HepG2 (cell line): ENCODE data around the gene B3GNT8. TPM values are rescaled to one million over a fixed set of nuclear protein-coding genes. Genes with fewer than 3 reads are reported as not detected.

Experiments
- ARID2 ChIP-seq: sonication (generic); formaldehyde crosslinking; IDR thresholded peaks from 2 replicates; pipeline ENCODE4 v1.8.1; 2022; ENCODE audit warnings: mild to moderate bottlenecking, missing genetic modification reagents, borderline replicate concordance
- ATM ChIP-seq: fragments of 450-650 bp; IDR thresholded peaks from 2 replicates; pipeline ENCODE4 v1.7.1; 2017; ENCODE audit warnings: mild to moderate bottlenecking, borderline replicate concordance
- EED ChIP-seq: sonication (generic); formaldehyde crosslinking; IDR thresholded peaks from 2 replicates; pipeline ENCODE4 v1.5.0; 2020; ENCODE audit warnings: mild to moderate bottlenecking, missing genetic modification reagents
- GPN1 ChIP-seq: sonication (generic); formaldehyde crosslinking; IDR thresholded peaks from 2 replicates; pipeline ENCODE4 v1.5.1; 2020; ENCODE audit warnings: missing genetic modification reagents, borderline replicate concordance
- HNRNPK ChIP-seq: fragments of 200-400 bp; formaldehyde crosslinking; IDR thresholded peaks from 2 replicates; pipeline ENCODE4 v1.6.1; 2018; ENCODE audit warnings: low read length, low read depth, moderate library complexity, mild to moderate bottlenecking; ENCODE audit not compliant: poor library complexity, severe bottlenecking
- JUN ChIP-seq: sonication (generic); formaldehyde crosslinking; IDR thresholded peaks from 2 replicates; pipeline ENCODE4 v1.4.0; 2020; ENCODE audit warnings: mild to moderate bottlenecking, missing genetic modification reagents
- KAT8 ChIP-seq: IDR thresholded peaks from 2 replicates; pipeline ENCODE4 v1.6.1; 2016; ENCODE audit warnings: missing genetic modification reagents, missing compliant biosample characterization
- KDM6A ChIP-seq: IDR thresholded peaks from 2 replicates; pipeline ENCODE4 v1.6.1; 2016; ENCODE audit warnings: low read depth
- MAF1 ChIP-seq: sonication (generic); formaldehyde crosslinking; IDR thresholded peaks from 2 replicates; pipeline ENCODE4 v1.5.0; 2020; ENCODE audit warnings: missing genetic modification reagents, borderline replicate concordance
- NR2C2 ChIP-seq: sonication (generic); formaldehyde crosslinking; IDR thresholded peaks from 2 replicates; pipeline ENCODE4 v1.4.0; 2020; ENCODE audit warnings: missing genetic modification reagents, mild to moderate bottlenecking, moderate library complexity, borderline replicate concordance
- SALL2 ChIP-seq: sonication (generic); formaldehyde crosslinking; IDR thresholded peaks from 2 replicates; pipeline ENCODE4 v1.8.1; 2023; ENCODE audit warnings: mild to moderate bottlenecking, missing genetic modification reagents, inconsistent platforms
- SAP130 ChIP-seq: IDR thresholded peaks from 2 replicates; pipeline ENCODE4 v1.6.1; 2016; ENCODE audit warnings: low read depth
- SRSF4 ChIP-seq: fragments of 200-400 bp; formaldehyde crosslinking; IDR thresholded peaks from one replicate; pipeline ENCODE4 v1.6.1; 2018; ENCODE audit warnings: mild to moderate bottlenecking, low read depth, low read length, moderate library complexity; ENCODE audit not compliant: poor library complexity, severe bottlenecking
- ZNF598 ChIP-seq: sonication (generic); formaldehyde crosslinking; IDR thresholded peaks from 2 replicates; pipeline ENCODE4 v1.5.1; 2020; ENCODE audit warnings: mild to moderate bottlenecking, missing genetic modification reagents, borderline replicate concordance
- ZNF7 ChIP-seq: IDR thresholded peaks from 2 replicates; pipeline ENCODE4 v1.6.1; 2016; ENCODE audit warnings: missing biosample characterization, missing genetic modification reagents
- ZSCAN31 ChIP-seq: sonication (generic); formaldehyde crosslinking; IDR thresholded peaks from 2 replicates; pipeline ENCODE4 v1.5.0; 2020; ENCODE audit warnings: low read depth, mild to moderate bottlenecking, missing genetic modification reagents
- polyA plus RNA-seq, 8 experiments: library from polyadenylated mRNA; depleted of rRNA in 3 of 8; stranded (reverse) in 7 of 8; unstranded in 1 of 8; fragments of >200 nt; fragmentation: Illumina TruSeq in 4 of 8; extraction: Trizol in 4 of 8; gene quantifications; 2 replicates each; pipeline versions ENCODE4 v1.2.1 to v1.2.3, GENCODE V29; 2011 to 2016; ENCODE audit warnings: low read depth in 4 of 8, missing spikeins in 1 of 8, mixed read lengths in 1 of 8; ENCODE audit not compliant: insufficient read depth in 1 of 8
- total RNA-seq, 5 experiments: library from RNA; depleted of rRNA; stranded (reverse); fragments of >200 nt; fragmentation: Illumina TruSeq; extraction: Trizol; gene quantifications; 2 replicates each; pipeline ENCODE4 v1.2.3, GENCODE V29; 2016; ENCODE audit warnings: low read depth in 1 of 5
- TF ChIP-seq, protein P1 (sequence below): sonication (generic); formaldehyde crosslinking; IDR thresholded peaks from 2 replicates; pipeline ENCODE4 v1.4.0; 2020; ENCODE audit warnings: low read depth, missing genetic modification reagents
- TF ChIP-seq, protein P2 (sequence below): sonication (generic); formaldehyde crosslinking; IDR thresholded peaks from 2 replicates; pipeline ENCODE4 v1.4.0; 2020; ENCODE audit warnings: low read depth, mild to moderate bottlenecking, missing genetic modification reagents
- TF ChIP-seq, protein P3 (sequence below): sonication (generic); formaldehyde crosslinking; IDR thresholded peaks from 2 replicates; pipeline ENCODE4 v1.5.0; 2020; ENCODE audit warnings: missing genetic modification reagents
- TF ChIP-seq, protein P4 (sequence below): sonication (generic); formaldehyde crosslinking; IDR thresholded peaks from 2 replicates; pipeline ENCODE4 v1.4.0; 2020; ENCODE audit warnings: missing genetic modification reagents

Gene B3GNT8
- total and polyA plus RNA-seq, 2 of the 13 experiments (the other 11 are each of a cell fraction or from before 2014, with no cell fraction given): 0.26 to 1.9 TPM

DNA sequence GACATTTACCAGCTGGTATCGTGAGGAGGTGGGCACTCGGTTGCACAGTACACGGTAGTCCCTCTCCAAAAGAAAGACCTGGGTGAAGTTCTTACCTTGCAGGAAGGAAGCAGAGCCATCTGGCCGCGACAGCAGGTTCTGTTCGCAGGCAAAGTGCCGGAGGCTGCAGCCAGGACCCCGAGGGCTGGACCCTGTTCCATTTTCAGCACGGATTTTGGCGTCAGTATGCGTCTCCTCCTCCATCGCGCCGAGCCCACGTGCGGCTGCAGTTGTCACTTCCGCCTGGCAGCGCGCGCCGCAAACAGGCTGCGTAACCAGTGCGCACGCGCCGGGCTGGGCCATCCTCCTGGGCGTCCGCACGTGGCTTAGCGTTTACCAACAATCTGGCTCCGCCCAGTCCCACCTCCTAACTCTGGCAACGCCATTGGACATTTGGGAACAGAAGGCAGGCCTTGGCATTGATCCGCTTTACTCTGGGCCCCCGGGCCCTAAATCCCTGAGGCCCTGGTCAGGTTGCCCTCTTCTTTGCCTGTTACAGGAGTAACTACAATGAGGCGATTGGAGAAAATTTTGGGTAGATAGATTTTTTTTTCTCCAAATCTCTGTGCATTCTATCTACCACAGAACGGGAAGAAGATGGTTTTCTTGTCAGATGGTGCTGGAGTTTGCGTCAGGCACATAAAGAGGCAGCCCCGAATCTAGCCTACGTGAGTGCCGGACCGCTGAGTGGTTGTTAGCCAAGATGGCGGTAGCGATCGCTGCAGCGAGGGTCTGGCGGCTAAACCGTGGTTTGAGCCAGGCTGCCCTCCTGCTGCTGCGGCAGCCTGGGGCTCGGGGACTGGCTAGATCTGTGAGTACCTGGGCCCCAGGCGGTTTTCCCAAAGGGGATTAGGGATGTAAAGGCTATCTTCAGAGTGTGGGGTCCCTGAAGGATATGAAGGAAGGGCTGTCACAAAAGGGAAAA lies 29.8 kb downstream of the B3GNT8 start, which contains the start of the genes BCKDHA and EXOSC5 (continued):
- TF ChIP-seq, protein P1, sequence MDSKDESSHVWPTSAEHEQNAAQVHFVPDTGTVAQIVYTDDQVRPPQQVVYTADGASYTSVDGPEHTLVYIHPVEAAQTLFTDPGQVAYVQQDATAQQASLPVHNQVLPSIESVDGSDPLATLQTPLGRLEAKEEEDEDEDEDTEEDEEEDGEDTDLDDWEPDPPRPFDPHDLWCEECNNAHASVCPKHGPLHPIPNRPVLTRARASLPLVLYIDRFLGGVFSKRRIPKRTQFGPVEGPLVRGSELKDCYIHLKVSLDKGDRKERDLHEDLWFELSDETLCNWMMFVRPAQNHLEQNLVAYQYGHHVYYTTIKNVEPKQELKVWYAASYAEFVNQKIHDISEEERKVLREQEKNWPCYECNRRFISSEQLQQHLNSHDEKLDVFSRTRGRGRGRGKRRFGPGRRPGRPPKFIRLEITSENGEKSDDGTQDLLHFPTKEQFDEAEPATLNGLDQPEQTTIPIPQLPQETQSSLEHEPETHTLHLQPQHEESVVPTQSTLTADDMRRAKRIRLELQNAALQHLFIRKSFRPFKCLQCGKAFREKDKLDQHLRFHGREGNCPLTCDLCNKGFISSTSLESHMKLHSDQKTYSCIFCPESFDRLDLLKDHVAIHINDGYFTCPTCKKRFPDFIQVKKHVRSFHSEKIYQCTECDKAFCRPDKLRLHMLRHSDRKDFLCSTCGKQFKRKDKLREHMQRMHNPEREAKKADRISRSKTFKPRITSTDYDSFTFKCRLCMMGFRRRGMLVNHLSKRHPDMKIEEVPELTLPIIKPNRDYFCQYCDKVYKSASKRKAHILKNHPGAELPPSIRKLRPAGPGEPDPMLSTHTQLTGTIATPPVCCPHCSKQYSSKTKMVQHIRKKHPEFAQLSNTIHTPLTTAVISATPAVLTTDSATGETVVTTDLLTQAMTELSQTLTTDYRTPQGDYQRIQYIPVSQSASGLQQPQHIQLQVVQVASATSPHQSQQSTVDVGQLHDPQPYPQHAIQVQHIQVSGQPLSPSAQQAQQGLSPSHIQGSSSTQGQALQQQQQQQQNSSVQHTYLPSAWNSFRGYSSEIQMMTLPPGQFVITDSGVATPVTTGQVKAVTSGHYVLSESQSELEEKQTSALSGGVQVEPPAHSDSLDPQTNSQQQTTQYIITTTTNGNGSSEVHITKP (CRISPR knock-in tag): peak; percentile 53; the same call in 1 of the 2 replicates
- TF ChIP-seq EED (CRISPR knock-in tag): no peak; the same call in 1 of the 2 replicates
- no peak; the same call in 1 of the 2 replicates for TF ChIP-seq GPN1
- no peak for TF ChIP-seq JUN
- peak; percentile 60 for TF ChIP-seq ZSCAN31
- TF ChIP-seq, protein P2, sequence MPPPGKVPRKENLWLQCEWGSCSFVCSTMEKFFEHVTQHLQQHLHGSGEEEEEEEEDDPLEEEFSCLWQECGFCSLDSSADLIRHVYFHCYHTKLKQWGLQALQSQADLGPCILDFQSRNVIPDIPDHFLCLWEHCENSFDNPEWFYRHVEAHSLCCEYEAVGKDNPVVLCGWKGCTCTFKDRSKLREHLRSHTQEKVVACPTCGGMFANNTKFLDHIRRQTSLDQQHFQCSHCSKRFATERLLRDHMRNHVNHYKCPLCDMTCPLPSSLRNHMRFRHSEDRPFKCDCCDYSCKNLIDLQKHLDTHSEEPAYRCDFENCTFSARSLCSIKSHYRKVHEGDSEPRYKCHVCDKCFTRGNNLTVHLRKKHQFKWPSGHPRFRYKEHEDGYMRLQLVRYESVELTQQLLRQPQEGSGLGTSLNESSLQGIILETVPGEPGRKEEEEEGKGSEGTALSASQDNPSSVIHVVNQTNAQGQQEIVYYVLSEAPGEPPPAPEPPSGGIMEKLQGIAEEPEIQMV (CRISPR knock-in tag): no peak
- TF ChIP-seq MAF1 (CRISPR knock-in tag): peak; percentile 90
- TF ChIP-seq, protein P3, sequence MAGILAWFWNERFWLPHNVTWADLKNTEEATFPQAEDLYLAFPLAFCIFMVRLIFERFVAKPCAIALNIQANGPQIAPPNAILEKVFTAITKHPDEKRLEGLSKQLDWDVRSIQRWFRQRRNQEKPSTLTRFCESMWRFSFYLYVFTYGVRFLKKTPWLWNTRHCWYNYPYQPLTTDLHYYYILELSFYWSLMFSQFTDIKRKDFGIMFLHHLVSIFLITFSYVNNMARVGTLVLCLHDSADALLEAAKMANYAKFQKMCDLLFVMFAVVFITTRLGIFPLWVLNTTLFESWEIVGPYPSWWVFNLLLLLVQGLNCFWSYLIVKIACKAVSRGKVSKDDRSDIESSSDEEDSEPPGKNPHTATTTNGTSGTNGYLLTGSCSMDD: no peak
- TF ChIP-seq, protein P4, sequence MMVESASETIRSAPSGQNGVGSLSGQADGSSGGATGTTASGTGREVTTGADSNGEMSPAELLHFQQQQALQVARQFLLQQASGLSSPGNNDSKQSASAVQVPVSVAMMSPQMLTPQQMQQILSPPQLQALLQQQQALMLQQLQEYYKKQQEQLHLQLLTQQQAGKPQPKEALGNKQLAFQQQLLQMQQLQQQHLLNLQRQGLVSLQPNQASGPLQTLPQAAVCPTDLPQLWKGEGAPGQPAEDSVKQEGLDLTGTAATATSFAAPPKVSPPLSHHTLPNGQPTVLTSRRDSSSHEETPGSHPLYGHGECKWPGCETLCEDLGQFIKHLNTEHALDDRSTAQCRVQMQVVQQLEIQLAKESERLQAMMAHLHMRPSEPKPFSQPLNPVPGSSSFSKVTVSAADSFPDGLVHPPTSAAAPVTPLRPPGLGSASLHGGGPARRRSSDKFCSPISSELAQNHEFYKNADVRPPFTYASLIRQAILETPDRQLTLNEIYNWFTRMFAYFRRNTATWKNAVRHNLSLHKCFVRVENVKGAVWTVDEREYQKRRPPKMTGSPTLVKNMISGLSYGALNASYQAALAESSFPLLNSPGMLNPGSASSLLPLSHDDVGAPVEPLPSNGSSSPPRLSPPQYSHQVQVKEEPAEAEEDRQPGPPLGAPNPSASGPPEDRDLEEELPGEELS (CRISPR knock-in tag): peak; percentile 72
- no peak for TF ChIP-seq NR2C2 (CRISPR knock-in tag)
- TF ChIP-seq ARID2: no peak
- no peak for TF ChIP-seq HNRNPK
- TF ChIP-seq KAT8: peak; percentile 89
- TF ChIP-seq KDM6A: no peak
- peak; percentile 88; the same call in 1 of the 2 replicates for TF ChIP-seq ZNF598 (CRISPR knock-in tag)
- TF ChIP-seq ATM: no peak
- TF ChIP-seq ZNF7 (CRISPR knock-in tag): no peak
- TF ChIP-seq SALL2 (CRISPR knock-in tag): 0 out of 2 replicates have a peak, but pooled peaks have one; percentile 66
- TF ChIP-seq SRSF4: no peak
- TF ChIP-seq SAP130 (CRISPR knock-in tag): peak; percentile 100
